ENCODE data around the gene SH3TC2. TPM values are rescaled to one million over a fixed set of nuclear protein-coding genes. Genes with fewer than 3 reads are reported as not detected.

The SH3TC2 gene
- total RNA-seq, 6 experiments from 2014 or later = 9.3 to 12.9 (median 10.7) TPM

- peak overlapping the region; percentile 47; the same call in 1 of the 2 replicates for H3K27ac Mint-ChIP-seq
- peaks cover 23% of the 10 kb centered on the region for H3K36me3 Mint-ChIP-seq (ENCODE audit: low read depth)
- H3K4me1 Mint-ChIP-seq (ENCODE audit: low read depth) = peaks cover 76% of the 10 kb centered on the region
- no peaks in the 10 kb centered on the region; the same call in none of the 2 replicates for H3K27me3 Mint-ChIP-seq (ENCODE audit: insufficient read depth)
- no peak overlapping the region for H3K4me3 Mint-ChIP-seq
- TF ChIP-seq CTCF (IDR thresholded peaks at IDR 0.05) = no peak
- H3K9me3 Mint-ChIP-seq = no peaks in the 10 kb centered on the region
- no peak for DNase-seq
Observed at GRCh38 chr5:149006426-149006825, 56.4 kb downstream of the SH3TC2 start.

GRCh38 chr5:149005077-149005892, 57.6 kb downstream of the SH3TC2 start:
- peak; percentile 54 for DNase-seq
- no peaks in the 10 kb centered on the region for H3K9me3 Mint-ChIP-seq
- H3K27ac Mint-ChIP-seq = peak overlapping the region; percentile 80
- peaks cover 74% of the 10 kb centered on the region for H3K4me1 Mint-ChIP-seq (ENCODE audit: low read depth)
- peak overlapping the region; percentile 38; the same call in 1 of the 2 replicates for H3K4me3 Mint-ChIP-seq
- H3K27me3 Mint-ChIP-seq (ENCODE audit: insufficient read depth) = no peaks in the 10 kb centered on the region; the same call in none of the 2 replicates
- TF ChIP-seq CTCF (IDR thresholded peaks at IDR 0.05) = no peak
- H3K36me3 Mint-ChIP-seq (ENCODE audit: low read depth) = peaks cover 23% of the 10 kb centered on the region

- peaks cover 74% of the 10 kb centered on the region for H3K4me1 Mint-ChIP-seq (ENCODE audit: low read depth)
- no peak for DNase-seq
- H3K4me3 Mint-ChIP-seq = no peak overlapping the region
- no peaks in the 10 kb centered on the region; the same call in none of the 2 replicates for H3K27me3 Mint-ChIP-seq (ENCODE audit: insufficient read depth)
- TF ChIP-seq CTCF (IDR thresholded peaks at IDR 0.05) = no peak
- H3K36me3 Mint-ChIP-seq (ENCODE audit: low read depth) = peaks cover 19% of the 10 kb centered on the region
- no peaks in the 10 kb centered on the region for H3K9me3 Mint-ChIP-seq
- no peak overlapping the region for H3K27ac Mint-ChIP-seq
Observed at GRCh38 chr5:149004559-149004958, 58.3 kb downstream of the SH3TC2 start.

GRCh38 chr5:149002761-149003689, 59.8 kb downstream of the SH3TC2 start:
- Mint-ChIP-seq H3K4me1 (ENCODE audit: low read depth) (peaks cover 78% of the 10 kb centered on the region), H3K36me3 (ENCODE audit: low read depth) (peaks cover 19% of the 10 kb centered on the region), H3K9me3 (no peaks in the 10 kb centered on the region), H3K4me3 (peak overlapping the region; percentile 37; the same call in 1 of the 2 replicates), H3K27ac (peak overlapping the region; percentile 93), H3K27me3 (ENCODE audit: insufficient read depth) (no peaks in the 10 kb centered on the region; the same call in none of the 2 replicates)
- TF ChIP-seq CTCF (IDR thresholded peaks at IDR 0.05) = peak; percentile 66
- peak; percentile 78 for DNase-seq

GRCh38 chr5:149002053-149002452, 60.8 kb downstream of the SH3TC2 start:
- Mint-ChIP-seq H3K4me3 (peak overlapping the region; percentile 84), H3K27ac (peak overlapping the region; percentile 93), H3K4me1 (ENCODE audit: low read depth) (peaks cover 78% of the 10 kb centered on the region), H3K36me3 (ENCODE audit: low read depth) (peaks cover 19% of the 10 kb centered on the region), H3K9me3 (no peaks in the 10 kb centered on the region), H3K27me3 (ENCODE audit: insufficient read depth) (no peaks in the 10 kb centered on the region; the same call in none of the 2 replicates)
- no peak for TF ChIP-seq CTCF (IDR thresholded peaks at IDR 0.05)
- DNase-seq = peak; percentile 98

All from HFFc6 (cell line).